ENCODE results near the gene NRARP.

GRCh38 chr9:137306066-137306849, 4.2 kb upstream of the NRARP start:
- TF ChIP-seq FOXM1 (IDR thresholded peaks at IDR 0.05; ENCODE audit: borderline replicate concordance, low read depth) (no peak), EP300 (IDR thresholded peaks at IDR 0.05; ENCODE audit: borderline replicate concordance) (no peak), RAD21 (IDR thresholded peaks at IDR 0.05; ENCODE audit: low read depth) (no peak), REST (IDR thresholded peaks at IDR 0.05; ENCODE audit: low read depth) (no peak), TCF12 (IDR thresholded peaks at IDR 0.05; ENCODE audit: low read depth) (no peak), CREB1 (IDR thresholded peaks at IDR 0.05; ENCODE audit: low read depth) (no peak), MAX (IDR thresholded peaks at IDR 0.05) (no peak), NFIC (IDR thresholded peaks at IDR 0.05) (no peak), TEAD4 (IDR thresholded peaks at IDR 0.05) (no peak), CEBPB (IDR thresholded peaks at IDR 0.05) (no peak), ZBTB7A (IDR thresholded peaks at IDR 0.05; ENCODE audit: low read depth) (0 out of 2 replicates have a peak, but pooled peaks have one; percentile 11), TAF1 (IDR thresholded peaks at IDR 0.05; ENCODE audit: low read depth) (no peak), EGR1 (IDR thresholded peaks at IDR 0.05) (no peak)
